ENCODE results near the gene SPIB. TPM values are rescaled to one million over a fixed set of nuclear protein-coding genes. Genes with fewer than 3 reads are reported as not detected.

The SPIB gene
- total and polyA plus RNA-seq, 4 donors: 0.09 to 5.0 (median 0.36) TPM

DNA sequence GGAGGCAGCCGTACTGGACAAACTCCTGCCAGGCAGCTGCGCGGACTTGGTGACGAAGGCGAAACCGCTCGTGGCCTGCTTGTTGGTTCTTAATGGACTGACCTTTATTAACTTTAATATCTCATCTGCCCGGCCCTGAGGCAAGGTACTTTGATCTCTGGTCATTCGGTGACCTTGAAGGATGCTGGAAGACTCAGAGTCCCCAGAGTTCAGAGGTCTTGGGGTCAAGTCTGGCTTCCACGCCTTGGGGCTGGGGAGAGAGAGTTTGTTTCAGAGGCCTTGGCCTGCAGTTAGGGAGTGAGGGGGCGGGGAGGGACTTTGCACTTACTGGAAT, 47.9 kb downstream of the SPIB start:
- Histone ChIP-seq H3K27me3 (ENCODE audit: control insufficient read depth in 4 of 4, insufficient read depth in 4 of 4, low read length in 3 of 4) (no peaks in the 10 kb centered on the region), H3K27ac (ENCODE audit: low read depth in 1 of 2, low read length in 2 of 2) (no peak overlapping the region), H3K9ac (ENCODE audit: low read depth in 1 of 2, low read length in 2 of 2) (no peak overlapping the region), H3K4me3 (ENCODE audit: low read depth in 1 of 3, low read length in 3 of 3) (no peak overlapping the region), H3K4me1 (ENCODE audit: control insufficient read depth in 4 of 4, insufficient read depth in 4 of 4, low read length in 3 of 4) (no peaks in the 10 kb centered on the region), H3K36me3 (ENCODE audit: control insufficient read depth in 4 of 4, insufficient read depth in 3 of 4, low read depth in 1 of 4, low read length in 3 of 4) (no peaks in the 10 kb centered on the region), H3K9me3 (ENCODE audit: control insufficient read depth in 4 of 4, low read length in 3 of 4) (no peaks in the 10 kb centered on the region)
- no peak for DNase-seq (ENCODE audit: low spot score)
- 82% methylated on average over 11 of the region's 11 CpGs for WGBS
- TF ChIP-seq FOXA2 (IDR thresholded peaks at IDR 0.05) (no peak), HNF4G (IDR thresholded peaks at IDR 0.05) (no peak), HNF4A (conservative IDR thresholded peaks at IDR 0.05) (no peak), SP1 (IDR thresholded peaks at IDR 0.05) (no peak), JUND (IDR thresholded peaks at IDR 0.05) (no peak), MAX (IDR thresholded peaks at IDR 0.05) (no peak), RAD21 (IDR thresholded peaks at IDR 0.05) (no peak), EGR1 (IDR thresholded peaks at IDR 0.05; ENCODE audit: low read depth in 2 of 2) (no peak), GABPA (IDR thresholded peaks at IDR 0.05 in 1 of 2, conservative IDR thresholded peaks at IDR 0.05 in 1 of 2) (no peak), FOXA1 (IDR thresholded peaks at IDR 0.05) (no peak), RXRA (IDR thresholded peaks at IDR 0.05) (no peak), CTCF (IDR thresholded peaks at IDR 0.05; ENCODE audit: low read depth, low read length, missing input control) (no peak)
- TF ChIP-seq, protein P1, sequence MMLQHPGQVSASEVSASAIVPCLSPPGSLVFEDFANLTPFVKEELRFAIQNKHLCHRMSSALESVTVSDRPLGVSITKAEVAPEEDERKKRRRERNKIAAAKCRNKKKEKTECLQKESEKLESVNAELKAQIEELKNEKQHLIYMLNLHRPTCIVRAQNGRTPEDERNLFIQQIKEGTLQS (IDR thresholded peaks at IDR 0.05): no peak
- TF ChIP-seq, protein P2, sequence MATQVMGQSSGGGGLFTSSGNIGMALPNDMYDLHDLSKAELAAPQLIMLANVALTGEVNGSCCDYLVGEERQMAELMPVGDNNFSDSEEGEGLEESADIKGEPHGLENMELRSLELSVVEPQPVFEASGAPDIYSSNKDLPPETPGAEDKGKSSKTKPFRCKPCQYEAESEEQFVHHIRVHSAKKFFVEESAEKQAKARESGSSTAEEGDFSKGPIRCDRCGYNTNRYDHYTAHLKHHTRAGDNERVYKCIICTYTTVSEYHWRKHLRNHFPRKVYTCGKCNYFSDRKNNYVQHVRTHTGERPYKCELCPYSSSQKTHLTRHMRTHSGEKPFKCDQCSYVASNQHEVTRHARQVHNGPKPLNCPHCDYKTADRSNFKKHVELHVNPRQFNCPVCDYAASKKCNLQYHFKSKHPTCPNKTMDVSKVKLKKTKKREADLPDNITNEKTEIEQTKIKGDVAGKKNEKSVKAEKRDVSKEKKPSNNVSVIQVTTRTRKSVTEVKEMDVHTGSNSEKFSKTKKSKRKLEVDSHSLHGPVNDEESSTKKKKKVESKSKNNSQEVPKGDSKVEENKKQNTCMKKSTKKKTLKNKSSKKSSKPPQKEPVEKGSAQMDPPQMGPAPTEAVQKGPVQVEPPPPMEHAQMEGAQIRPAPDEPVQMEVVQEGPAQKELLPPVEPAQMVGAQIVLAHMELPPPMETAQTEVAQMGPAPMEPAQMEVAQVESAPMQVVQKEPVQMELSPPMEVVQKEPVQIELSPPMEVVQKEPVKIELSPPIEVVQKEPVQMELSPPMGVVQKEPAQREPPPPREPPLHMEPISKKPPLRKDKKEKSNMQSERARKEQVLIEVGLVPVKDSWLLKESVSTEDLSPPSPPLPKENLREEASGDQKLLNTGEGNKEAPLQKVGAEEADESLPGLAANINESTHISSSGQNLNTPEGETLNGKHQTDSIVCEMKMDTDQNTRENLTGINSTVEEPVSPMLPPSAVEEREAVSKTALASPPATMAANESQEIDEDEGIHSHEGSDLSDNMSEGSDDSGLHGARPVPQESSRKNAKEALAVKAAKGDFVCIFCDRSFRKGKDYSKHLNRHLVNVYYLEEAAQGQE (IDR thresholded peaks at IDR 0.05): no peak

DNA sequence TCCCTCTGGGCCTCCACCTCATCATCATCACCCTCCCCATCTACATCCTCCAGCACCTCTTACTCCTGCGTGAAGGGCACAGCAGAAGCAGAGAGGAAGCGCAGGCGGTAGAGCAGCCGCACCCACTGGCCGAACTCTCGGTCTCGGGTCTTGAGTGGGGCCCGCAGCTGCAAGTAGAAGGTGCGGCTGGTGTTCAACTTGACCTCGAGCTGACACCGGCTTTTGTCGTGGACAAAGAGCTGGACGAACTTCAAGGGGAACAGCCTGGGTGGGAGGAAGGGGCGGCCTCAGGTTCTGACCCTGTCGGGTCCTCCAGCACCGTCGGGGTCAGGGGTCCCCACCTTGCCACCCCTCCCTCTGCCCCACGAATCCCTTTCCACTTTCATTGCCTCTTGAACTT, 48.8 kb downstream of the SPIB start:
- no peak for DNase-seq (ENCODE audit: low spot score)
- WGBS: 87% methylated on average over 18 of the region's 18 CpGs
- H3K4me1 ChIP-seq (ENCODE audit: control insufficient read depth in 4 of 4, insufficient read depth in 4 of 4, low read length in 3 of 4): no peaks in the 10 kb centered on the region
- H3K27me3 ChIP-seq (ENCODE audit: control insufficient read depth in 4 of 4, insufficient read depth in 4 of 4, low read length in 3 of 4): no peaks in the 10 kb centered on the region
- no peaks in the 10 kb centered on the region for H3K9me3 ChIP-seq (ENCODE audit: control insufficient read depth in 4 of 4, low read length in 3 of 4)
- no peak overlapping the region for H3K27ac ChIP-seq (ENCODE audit: low read depth in 1 of 2, low read length in 2 of 2)
- H3K9ac ChIP-seq (ENCODE audit: low read depth in 1 of 2, low read length in 2 of 2): no peak overlapping the region
- H3K36me3 ChIP-seq (ENCODE audit: control insufficient read depth in 4 of 4, insufficient read depth in 3 of 4, low read depth in 1 of 4, low read length in 3 of 4): no peaks in the 10 kb centered on the region
- no peak overlapping the region for H3K4me3 ChIP-seq (ENCODE audit: low read depth in 1 of 3, low read length in 3 of 3)
- TF ChIP-seq JUND (IDR thresholded peaks at IDR 0.05) (no peak), EGR1 (IDR thresholded peaks at IDR 0.05; ENCODE audit: low read depth in 2 of 2) (no peak), TAF1 (conservative IDR thresholded peaks at IDR 0.05) (no peak), HNF4A (conservative IDR thresholded peaks at IDR 0.05) (no peak), ZBTB33 (IDR thresholded peaks at IDR 0.05) (no peak)
- TF ChIP-seq, protein P1 (IDR thresholded peaks at IDR 0.05): no peak

Measured in liver (tissue), 9 donors.